Liver (tissue), 9 donors: Measurements from ENCODE around the gene LINC01488. TPM values are rescaled to one million over a fixed set of nuclear protein-coding genes. Genes with fewer than 3 reads are reported as not detected.

ENCODE experiments used
- DNase-seq: peaks from one replicate; pipeline ENCODE4 v3.0.0-alpha.2; 2017; ENCODE audit warnings: low spot score
- H3K27ac ChIP-seq, 2 donors: one replicate each; pipeline ENCODE4 v1.7.0; 2013; ENCODE audit warnings: inconsistent platforms in 2 of 2, low read length in 2 of 2, control low read depth in 1 of 2, low read depth in 1 of 2, mild to moderate bottlenecking in 1 of 2
- H3K27me3 ChIP-seq, 4 donors: one replicate each; pipeline versions ENCODE4 v1.6.1 to v1.7.0; 2013; ENCODE audit warnings: low read length in 3 of 4, inconsistent platforms in 1 of 4, mild to moderate bottlenecking in 1 of 4, moderate library complexity in 1 of 4; ENCODE audit not compliant: control insufficient read depth in 4 of 4, insufficient read depth in 4 of 4
- H3K36me3 ChIP-seq, 4 donors: one replicate each; pipeline versions ENCODE4 v1.6.1 to v1.7.0; 2013; ENCODE audit warnings: low read length in 3 of 4, mild to moderate bottlenecking in 3 of 4, low read depth in 1 of 4, moderate library complexity in 1 of 4; ENCODE audit not compliant: control insufficient read depth in 4 of 4, insufficient read depth in 3 of 4
- H3K4me1 ChIP-seq, 4 donors: one replicate each; pipeline versions ENCODE4 v1.6.1 to v1.7.0; 2013; ENCODE audit warnings: low read length in 3 of 4, mild to moderate bottlenecking in 3 of 4, moderate library complexity in 1 of 4; ENCODE audit not compliant: control insufficient read depth in 4 of 4, insufficient read depth in 4 of 4
- H3K4me3 ChIP-seq, 3 donors: one replicate each; pipeline versions ENCODE4 v1.6.1 to v1.7.0; 2013; ENCODE audit warnings: low read length in 3 of 3, control low read depth in 1 of 3, low read depth in 1 of 3, mild to moderate bottlenecking in 1 of 3
- H3K9ac ChIP-seq, 2 donors: one replicate each; pipeline ENCODE4 v1.7.0; 2013; ENCODE audit warnings: low read length in 2 of 2, mild to moderate bottlenecking in 2 of 2, moderate library complexity in 2 of 2, control low read depth in 1 of 2, low read depth in 1 of 2
- H3K9me3 ChIP-seq, 4 donors: one replicate each; pipeline versions ENCODE4 v1.6.1 to v1.7.0; 2013; ENCODE audit warnings: low read length in 3 of 4; ENCODE audit not compliant: control insufficient read depth in 4 of 4
- ATF3 ChIP-seq: IDR thresholded peaks from 2 replicates; pipeline ENCODE4 v1.6.1; 2016; ENCODE audit warnings: antibody characterized with exemption
- CTCF ChIP-seq: fragments of 150-350 bp; IDR thresholded peaks from 2 replicates; pipeline ENCODE4 v1.5.1; 2017; ENCODE audit warnings: improper control_type of control experiment, low read depth, low read length; ENCODE audit not compliant: missing input control
- EGR1 ChIP-seq, 2 donors: IDR thresholded peaks; 2 replicates each; pipeline ENCODE4 v1.6.1; 2016 to 2018; ENCODE audit warnings: antibody characterized with exemption in 2 of 2, low read depth in 2 of 2
- FOXA1 ChIP-seq: IDR thresholded peaks from 2 replicates; pipeline ENCODE4 v1.6.1; 2016; ENCODE audit warnings: antibody characterized with exemption
- FOXA2 ChIP-seq: IDR thresholded peaks from 2 replicates; pipeline ENCODE4 v1.6.1; 2016; ENCODE audit warnings: antibody characterized with exemption
- GABPA ChIP-seq, 2 donors: IDR thresholded peaks in 1 of 2; conservative IDR thresholded peaks in 1 of 2; 2 replicates each; pipeline ENCODE4 v1.6.1; 2016; ENCODE audit warnings: antibody characterized with exemption in 2 of 2, mild to moderate bottlenecking in 1 of 2, moderate library complexity in 1 of 2
- HNF4A ChIP-seq, 2 donors: conservative IDR thresholded peaks; 2 replicates each; pipeline ENCODE4 v1.6.1; 2016; ENCODE audit warnings: antibody characterized with exemption in 2 of 2, mild to moderate bottlenecking in 2 of 2
- HNF4G ChIP-seq: IDR thresholded peaks from 2 replicates; pipeline ENCODE4 v1.6.1; 2016; ENCODE audit warnings: antibody characterized with exemption
- JUND ChIP-seq, 2 donors: IDR thresholded peaks; 2 replicates each; pipeline ENCODE4 v1.6.1; 2016; ENCODE audit warnings: antibody characterized with exemption in 2 of 2
- NR2F2 ChIP-seq: IDR thresholded peaks from 2 replicates; pipeline ENCODE4 v1.6.1; 2016; ENCODE audit warnings: antibody characterized with exemption
- RAD21 ChIP-seq, 2 donors: IDR thresholded peaks; 2 replicates each; pipeline ENCODE4 v1.6.1; 2016; ENCODE audit warnings: antibody characterized with exemption in 2 of 2, mild to moderate bottlenecking in 2 of 2
- REST ChIP-seq: IDR thresholded peaks from 2 replicates; pipeline ENCODE4 v1.6.1; 2016; ENCODE audit warnings: antibody characterized with exemption, mild to moderate bottlenecking
- SP1 ChIP-seq: IDR thresholded peaks from 2 replicates; pipeline ENCODE4 v1.6.1; 2018; ENCODE audit warnings: antibody characterized with exemption, mild to moderate bottlenecking
- YY1 ChIP-seq: IDR thresholded peaks from 2 replicates; pipeline ENCODE4 v1.6.1; 2016; ENCODE audit warnings: antibody characterized with exemption, mild to moderate bottlenecking
- ZBTB33 ChIP-seq: IDR thresholded peaks from 2 replicates; pipeline ENCODE4 v1.6.1; 2016; ENCODE audit warnings: antibody characterized with exemption
- WGBS: extraction: QIAGEN DNeasy Blood & Tissue Kit; methylation state at CpG from one replicate; pipeline ENCODE4 v1.1.7; 2013; 5-methylcytosine and 5-hydroxymethylcytosine counted together
- polyA plus RNA-seq, 2 donors: library from polyadenylated mRNA; stranded (reverse) in 1 of 2; unstranded in 1 of 2; fragments of 200-250 nt in 1 of 2; fragments of >200 nt in 1 of 2; fragmentation: Nextera tagmentation in 1 of 2; extraction: Ambion mirVana in 1 of 2; gene quantifications; one replicate each; pipeline versions ENCODE4 v1.2.1 to v1.2.3, GENCODE V29; 2013 to 2015
- total RNA-seq, 2 donors: library from RNA; depleted of rRNA; stranded (reverse); fragments of >200 nt; gene quantifications; one replicate each; pipeline ENCODE4 v1.2.3, GENCODE V29; 2014
- TF ChIP-seq, protein P1 (sequence below): IDR thresholded peaks from 2 replicates; pipeline ENCODE4 v1.6.1; 2016; ENCODE audit warnings: antibody characterized with exemption
- donor health status: healthy.
- donor health status: healthy.
- donor health status: healthy.
- donor health status: healthy.
- donor health status: healthy.

The LINC01488 gene
- total and polyA plus RNA-seq, 4 donors: 0.05 to 2.3 (median 0.60) TPM

GRCh38 chr11:69495441-69496201 is 14.2 kb downstream of the LINC01488 start:
- H3K4me1 ChIP-seq: peaks cover 2 to 11% (median 6%) of the 10 kb centered on the region in 4 donors
- H3K27me3 ChIP-seq: no peaks in the 10 kb centered on the region
- H3K27ac ChIP-seq: no peak overlapping the region
- TF ChIP-seq YY1: no peak
- TF ChIP-seq REST: no peak
- TF ChIP-seq, protein P1, sequence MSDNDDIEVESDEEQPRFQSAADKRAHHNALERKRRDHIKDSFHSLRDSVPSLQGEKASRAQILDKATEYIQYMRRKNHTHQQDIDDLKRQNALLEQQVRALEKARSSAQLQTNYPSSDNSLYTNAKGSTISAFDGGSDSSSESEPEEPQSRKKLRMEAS: no peak
- TF ChIP-seq EGR1 (IDR thresholded peaks at IDR 0.05; ENCODE audit: low read depth in 2 of 2): no peak
- TF ChIP-seq SP1: no peak
- no peak for TF ChIP-seq FOXA2
- TF ChIP-seq ZBTB33: no peak
- no peak for TF ChIP-seq FOXA1
- TF ChIP-seq ATF3: no peak
- TF ChIP-seq CTCF: no peak
- TF ChIP-seq HNF4G: no peak
- TF ChIP-seq HNF4A (conservative IDR thresholded peaks at IDR 0.05): no peak
- no peak for TF ChIP-seq RAD21 (IDR thresholded peaks at IDR 0.05)
- DNase-seq: no peak
- no peak overlapping the region for H3K9ac ChIP-seq
- no peaks in the 10 kb centered on the region for H3K9me3 ChIP-seq
- WGBS: 94% methylated on average over 12 of the region's 12 CpGs
- no peak overlapping the region for H3K4me3 ChIP-seq
- no peaks in the 10 kb centered on the region for H3K36me3 ChIP-seq

DNA sequence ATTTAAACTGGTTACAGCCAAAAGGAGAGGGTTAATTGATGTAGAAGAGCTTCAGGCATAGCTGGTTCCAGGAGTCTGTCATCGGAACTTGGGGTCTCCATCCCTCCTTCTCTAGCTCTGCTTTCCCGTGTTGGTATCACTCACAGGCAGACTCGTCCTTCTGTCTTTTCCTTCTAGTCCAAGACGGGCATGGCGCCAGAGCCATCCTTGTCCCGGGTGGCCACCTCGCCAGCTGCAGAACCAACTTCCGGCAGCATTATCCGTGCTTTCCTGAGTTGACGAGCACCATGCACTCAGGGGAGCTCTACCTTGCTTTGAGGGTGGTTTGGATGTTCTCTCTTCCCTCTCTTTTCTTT is 14.7 kb downstream of the LINC01488 start:
- Histone ChIP-seq H3K4me1 (peaks cover 2 to 11% (median 5%) of the 10 kb centered on the region in 4 donors), H3K4me3 (no peak overlapping the region), H3K27me3 (no peaks in the 10 kb centered on the region), H3K9ac (no peak overlapping the region), H3K36me3 (no peaks in the 10 kb centered on the region), H3K27ac (no peak overlapping the region), H3K9me3 (no peaks in the 10 kb centered on the region)
- no peak for DNase-seq
- 94% methylated on average over 10 of the region's 10 CpGs for WGBS
- TF ChIP-seq FOXA1 (no peak), GABPA (IDR thresholded peaks at IDR 0.05 in 1 of 2, conservative IDR thresholded peaks at IDR 0.05 in 1 of 2) (no peak), SP1 (no peak), JUND (IDR thresholded peaks at IDR 0.05) (no peak), RAD21 (IDR thresholded peaks at IDR 0.05) (no peak), YY1 (no peak), CTCF (no peak), REST (no peak), NR2F2 (no peak)
- TF ChIP-seq, protein P1: no peak
